HG02678 (cell line): ENCODE results near the gene IDH3G.

ENCODE experiments used
- ATAC-seq: cut with Tn5 transposase; IDR thresholded peaks from one replicate; pipeline ENCODE4 v1.9.1; 2021; ENCODE audit warnings: mild to moderate bottlenecking, moderate library complexity; ENCODE audit not compliant: unreplicated experiment

IDH3G gene

GRCh38 chrX:153773741-153774575 is 20.2 kb downstream of the IDH3G start:
- no peak for ATAC-seq

DNA sequence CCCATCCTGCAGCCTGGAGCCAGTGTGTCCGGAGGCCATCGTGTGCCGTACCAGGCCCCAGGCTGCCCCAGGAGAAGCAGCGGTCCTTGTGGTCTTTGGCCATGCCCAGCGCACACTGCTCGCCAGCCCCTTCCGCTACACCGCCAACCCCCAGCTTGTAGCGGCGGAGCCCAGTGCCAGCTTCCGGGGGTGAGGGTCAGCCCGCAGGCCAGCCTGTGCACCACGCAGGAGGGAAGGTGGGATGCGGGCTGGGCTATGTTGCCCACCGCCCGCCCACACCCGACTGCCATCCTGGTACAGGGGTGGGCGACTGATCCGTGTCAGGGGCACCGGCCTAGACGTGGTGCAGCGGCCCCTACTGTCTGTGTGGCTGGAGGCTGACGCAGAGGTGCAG is 21.0 kb downstream of the IDH3G start:
- no peak for ATAC-seq

DNA sequence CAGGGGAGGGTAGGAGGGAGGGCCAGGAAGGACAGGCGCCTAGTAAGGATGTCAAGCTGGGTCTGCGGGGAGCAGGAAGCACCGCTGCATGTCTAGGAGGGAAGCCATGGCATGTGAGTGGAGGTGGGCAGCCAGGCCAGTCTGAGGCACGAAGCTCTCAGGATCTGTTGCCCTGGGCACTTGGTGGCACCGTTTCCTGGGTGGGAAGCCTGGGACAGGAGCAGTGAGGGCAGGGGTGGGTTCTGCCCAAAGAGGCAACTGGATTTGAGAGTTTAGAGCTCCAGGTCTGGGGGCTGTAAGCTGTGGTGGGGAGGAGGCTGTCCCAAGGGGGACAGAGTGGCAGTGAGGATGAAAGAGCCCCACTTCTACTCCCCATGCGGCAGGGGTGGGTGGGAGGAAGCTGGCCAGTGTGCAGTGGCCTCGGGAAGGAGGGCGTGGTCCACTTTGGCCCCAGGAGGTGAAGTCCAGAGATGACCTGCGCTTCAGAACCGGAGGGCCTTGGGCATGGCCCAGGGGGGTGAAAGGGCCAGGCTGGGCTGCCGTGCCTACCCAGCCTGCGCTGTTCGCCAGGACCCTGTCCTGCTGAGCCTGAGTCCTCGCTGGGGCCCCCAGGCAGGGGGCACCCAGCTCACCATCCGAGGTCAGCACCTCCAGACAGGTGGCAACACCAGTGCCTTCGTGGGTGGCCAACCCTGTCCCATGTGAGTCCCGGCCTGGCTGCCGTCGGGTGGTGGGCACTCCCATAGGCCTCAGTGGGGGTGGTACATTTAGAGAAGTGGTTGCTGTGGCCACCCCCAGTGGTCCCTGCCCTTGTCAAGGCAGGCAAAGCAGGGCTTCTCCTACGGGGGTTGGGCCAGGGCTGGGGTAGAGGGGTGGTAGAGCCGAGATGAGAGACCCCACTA is 21.6 kb downstream of the IDH3G start:
- ATAC-seq: no peak

GRCh38 chrX:153771415-153772315 is 22.5 kb downstream of the IDH3G start:
- ATAC-seq: no peak

DNA sequence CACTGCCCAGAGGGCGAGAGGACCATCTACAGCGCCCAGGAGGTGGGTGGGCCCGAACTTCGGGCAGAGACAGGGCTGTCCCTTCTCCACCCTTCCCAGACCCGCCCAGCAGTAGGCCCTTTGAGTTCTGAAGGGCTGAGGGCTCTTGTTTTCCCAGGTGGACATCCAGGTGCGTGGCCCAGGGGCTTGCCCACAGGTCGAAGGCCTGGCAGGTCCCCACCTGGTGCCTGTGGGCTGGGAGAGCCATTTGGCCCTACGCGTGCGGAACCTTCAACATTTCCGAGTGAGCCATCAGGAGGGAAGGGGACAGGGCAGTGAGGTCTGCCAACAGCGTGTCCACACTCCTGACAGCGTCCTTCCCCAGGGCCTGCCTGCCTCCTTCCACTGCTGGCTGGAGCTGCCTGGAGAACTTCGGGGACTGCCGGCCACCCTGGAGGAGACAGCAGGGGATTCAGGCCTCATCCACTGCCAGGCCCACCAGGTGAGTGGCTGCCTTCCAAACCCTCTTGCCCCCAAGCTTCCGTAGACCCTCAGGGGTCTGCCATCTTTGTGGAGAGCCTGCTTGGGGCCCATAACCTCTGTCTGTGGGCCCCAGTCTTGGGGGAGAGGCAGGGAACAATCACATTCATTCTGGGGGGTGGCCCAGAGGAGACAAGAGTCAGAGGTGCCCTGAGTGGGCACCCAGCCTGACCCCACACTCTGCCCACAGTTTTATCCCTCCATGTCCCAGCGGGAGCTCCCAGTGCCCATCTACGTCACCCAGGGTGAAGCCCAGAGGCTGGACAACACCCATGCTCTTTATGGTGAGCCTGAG is 23.4 kb downstream of the IDH3G start:
- no peak for ATAC-seq

DNA sequence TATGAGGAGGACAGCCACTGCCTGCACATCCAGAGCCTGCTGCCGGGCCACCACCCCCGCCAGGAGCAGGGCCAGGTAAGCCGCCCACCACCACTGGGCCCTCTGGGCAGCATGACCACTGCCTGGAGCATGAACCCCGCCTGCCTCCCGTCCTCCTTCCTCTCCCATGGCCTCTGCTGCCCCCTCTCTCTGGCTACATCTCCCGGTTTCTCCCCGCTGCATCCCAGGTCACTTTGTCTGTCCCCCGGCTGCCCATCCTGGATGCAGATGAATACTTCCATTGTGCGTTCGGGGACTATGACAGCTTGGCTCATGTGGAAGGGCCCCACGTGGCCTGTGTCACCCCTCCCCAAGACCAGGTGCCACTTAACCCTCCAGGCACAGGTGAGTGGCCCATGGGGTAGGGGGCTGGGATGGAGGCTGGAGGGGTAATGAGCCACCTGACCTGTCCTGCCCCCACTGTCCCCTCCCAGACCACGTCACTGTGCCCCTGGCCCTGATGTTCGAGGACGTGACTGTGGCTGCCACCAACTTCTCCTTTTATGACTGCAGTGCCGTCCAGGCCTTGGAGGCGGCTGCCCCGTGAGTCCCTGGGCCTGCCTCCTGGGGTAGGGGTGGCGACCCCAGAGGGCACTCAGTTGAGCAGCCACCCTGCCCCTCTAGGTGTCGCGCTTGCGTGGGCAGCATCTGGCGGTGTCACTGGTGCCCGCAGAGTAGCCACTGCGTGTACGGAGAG is 24.1 kb downstream of the IDH3G start:
- no peak for ATAC-seq

GRCh38 chrX:153769158-153769864 is 24.9 kb downstream of the IDH3G start:
- ATAC-seq: no peak

DNA sequence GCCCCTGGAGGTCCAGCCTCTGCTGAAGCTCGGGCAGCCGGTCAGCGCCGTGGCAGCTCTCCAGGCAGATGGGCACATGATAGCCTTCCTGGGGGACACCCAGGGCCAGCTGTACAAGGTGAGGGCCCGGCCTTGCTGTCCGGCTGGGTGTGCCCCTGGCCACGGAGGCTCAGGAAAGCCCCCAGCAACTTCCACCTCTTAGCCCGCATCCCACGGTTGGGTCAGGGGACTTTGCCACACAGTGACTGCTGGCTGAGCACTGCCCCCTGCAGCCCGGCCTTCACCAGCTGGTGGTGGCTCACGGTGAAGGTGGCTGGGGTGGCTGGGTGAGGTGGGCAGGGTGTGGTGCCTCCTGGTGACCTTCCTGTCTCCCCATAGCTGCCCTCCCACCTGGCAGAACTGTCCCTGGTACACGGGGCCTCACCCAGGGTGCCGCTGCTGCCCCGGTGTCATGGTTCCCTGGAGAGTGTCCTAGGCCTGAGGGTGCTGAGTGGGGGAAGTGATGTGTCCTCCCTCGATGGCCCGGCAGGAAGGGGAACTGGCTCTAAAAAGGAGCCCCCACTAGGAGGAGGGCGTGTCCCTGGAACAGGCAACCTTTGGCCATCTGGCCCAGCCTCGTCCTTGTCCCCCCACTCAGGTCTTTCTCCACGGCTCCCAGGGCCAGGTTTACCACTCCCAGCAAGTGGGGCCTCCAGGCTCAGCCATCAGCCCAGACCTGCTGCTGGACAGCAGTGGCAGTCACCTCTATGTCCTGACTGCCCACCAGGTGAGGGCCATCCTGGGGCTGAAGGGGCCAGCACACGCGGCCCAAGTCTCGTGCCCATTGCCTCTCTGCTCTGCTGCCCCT is 25.6 kb downstream of the IDH3G start:
- ATAC-seq: no peak

GRCh38 chrX:153767674-153768055 is 26.5 kb downstream of the IDH3G start:
- ATAC-seq: no peak

GRCh38 chrX:153766871-153767673 is 27.1 kb downstream of the IDH3G start:
- no peak for ATAC-seq

DNA sequence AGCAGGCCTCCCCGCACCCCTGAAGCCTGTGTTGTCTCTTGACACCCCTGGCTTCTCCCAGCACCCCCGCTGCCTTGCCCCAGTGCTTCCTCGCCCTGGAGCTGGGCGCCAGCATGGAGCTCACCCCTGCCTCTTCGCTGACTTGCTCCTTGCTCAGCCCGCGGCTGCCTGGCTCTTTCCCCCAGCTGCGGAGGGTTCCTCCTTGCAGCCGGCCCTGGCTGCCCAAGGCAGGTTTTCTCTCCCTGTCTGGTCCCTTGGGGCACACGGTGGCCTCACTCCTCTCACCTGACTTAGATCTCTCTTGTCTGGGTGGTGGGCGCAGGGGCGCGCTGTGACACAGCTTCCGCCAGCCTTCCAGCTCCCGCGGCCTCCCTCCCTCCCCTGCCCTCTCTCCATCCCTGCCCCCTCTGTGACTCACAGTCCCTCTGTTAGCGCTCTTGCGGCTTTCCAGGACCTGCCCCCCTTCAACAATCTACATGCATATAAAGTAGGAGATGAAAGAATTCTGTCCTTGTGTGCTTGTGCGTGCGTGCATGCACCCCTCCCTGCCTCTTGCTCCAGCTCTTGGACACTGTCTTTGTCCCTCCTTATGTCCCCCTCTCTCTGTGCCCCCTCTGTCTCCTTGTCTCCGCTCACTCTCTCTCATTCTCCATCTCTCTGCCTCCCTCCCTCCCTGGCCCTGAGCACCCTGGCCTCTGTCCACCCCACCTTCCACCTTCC is 27.9 kb downstream of the IDH3G start:
- ATAC-seq: no peak

DNA sequence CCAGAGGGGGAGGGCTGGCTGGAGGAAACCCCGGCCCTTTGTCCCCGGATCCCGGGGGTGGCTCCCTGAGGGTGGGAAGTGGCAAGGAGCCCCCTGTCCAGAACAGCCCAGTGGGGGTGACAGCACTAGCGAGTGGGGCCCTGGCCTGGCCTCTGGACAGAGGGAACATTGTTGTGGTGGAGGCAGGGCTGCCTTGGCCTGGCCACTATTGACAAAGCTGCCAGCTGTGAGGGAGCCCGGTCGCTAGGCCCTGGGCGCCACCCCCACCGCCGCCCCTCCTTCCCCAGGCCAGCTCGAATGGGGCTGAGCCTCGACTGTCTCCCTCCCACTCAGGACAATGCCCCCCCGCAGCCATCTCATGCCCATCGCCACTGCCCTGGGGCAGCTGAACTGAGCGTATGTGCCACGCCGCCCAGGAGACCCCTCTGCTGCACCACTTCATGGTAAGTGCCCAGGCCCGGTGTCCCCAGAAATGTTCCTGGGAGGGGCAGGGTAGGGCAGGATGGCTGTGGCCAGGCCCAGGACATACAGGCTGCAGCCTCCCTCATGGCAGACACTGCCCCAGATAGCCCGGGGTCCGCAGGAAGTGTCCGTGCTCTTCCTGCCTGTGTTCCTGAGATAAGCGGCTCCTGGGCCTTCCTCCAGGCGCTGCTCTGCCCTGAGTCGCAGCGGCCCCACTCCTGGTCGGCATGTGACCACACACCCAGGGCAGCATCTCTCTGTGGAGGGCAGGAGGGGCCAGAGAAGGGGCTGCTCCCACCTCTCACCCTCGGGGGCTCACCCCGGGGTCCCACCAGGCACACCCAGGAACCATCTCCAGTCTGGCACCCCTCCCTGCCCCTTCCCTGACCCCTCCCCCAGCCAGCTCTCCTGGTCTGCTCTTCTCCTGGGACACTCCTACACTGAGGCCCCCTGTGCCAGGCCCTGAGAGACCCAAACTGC is 28.8 kb downstream of the IDH3G start:
- no peak for ATAC-seq

GRCh38 chrX:153764786-153765137 is 29.4 kb downstream of the IDH3G start:
- no peak for ATAC-seq

- ATAC-seq: no peak
Measured at GRCh38 chrX:153763989-153764755, 30.0 kb downstream of the IDH3G start, which contains the start of gene PLXNB3. PLXNB3 (plus strand) TSS chrX:153764249; CDS start chrX:153765536, 1,287 bp downstream.
